ENCODE results near the gene ZAP70.

- TF ChIP-seq CTCF (IDR thresholded peaks at IDR 0.05 in 8 of 11, conservative IDR thresholded peaks at IDR 0.05 in 3 of 11) (no peak), POLR2AphosphoS5 (IDR thresholded peaks at IDR 0.05) (peak in 1 of 3 donors; percentile 4), POLR2A (IDR thresholded peaks at IDR 0.05) (no peak)
Observed at GRCh38 chr2:97750017-97750416, 36.6 kb downstream of the ZAP70 start.

Measured in spleen (tissue), 7 donors.